GM19239 (cell line): ENCODE results near the gene LRRC3.
A peak's percentile ranks its signal among the peaks of the same experiment; 100 is the strongest.
"Not testable (repeated sequence)": the region's sequence is repeated elsewhere in the genome, so short reads cannot be mapped to it uniquely, and the experiment has no call there.

Experiments used
- DNase-seq: peaks from one replicate; pipeline ENCODE4 v3.0.0; 2011; ENCODE audit warnings: low spot score; ENCODE audit not compliant: insufficient read length
- FAIRE-seq: peaks from 2 replicates; lab custom pipeline; 2011; peaks lifted over from hg19 to GRCh38; lab: Jason Lieb, UNC

LRRC3 gene

DNA sequence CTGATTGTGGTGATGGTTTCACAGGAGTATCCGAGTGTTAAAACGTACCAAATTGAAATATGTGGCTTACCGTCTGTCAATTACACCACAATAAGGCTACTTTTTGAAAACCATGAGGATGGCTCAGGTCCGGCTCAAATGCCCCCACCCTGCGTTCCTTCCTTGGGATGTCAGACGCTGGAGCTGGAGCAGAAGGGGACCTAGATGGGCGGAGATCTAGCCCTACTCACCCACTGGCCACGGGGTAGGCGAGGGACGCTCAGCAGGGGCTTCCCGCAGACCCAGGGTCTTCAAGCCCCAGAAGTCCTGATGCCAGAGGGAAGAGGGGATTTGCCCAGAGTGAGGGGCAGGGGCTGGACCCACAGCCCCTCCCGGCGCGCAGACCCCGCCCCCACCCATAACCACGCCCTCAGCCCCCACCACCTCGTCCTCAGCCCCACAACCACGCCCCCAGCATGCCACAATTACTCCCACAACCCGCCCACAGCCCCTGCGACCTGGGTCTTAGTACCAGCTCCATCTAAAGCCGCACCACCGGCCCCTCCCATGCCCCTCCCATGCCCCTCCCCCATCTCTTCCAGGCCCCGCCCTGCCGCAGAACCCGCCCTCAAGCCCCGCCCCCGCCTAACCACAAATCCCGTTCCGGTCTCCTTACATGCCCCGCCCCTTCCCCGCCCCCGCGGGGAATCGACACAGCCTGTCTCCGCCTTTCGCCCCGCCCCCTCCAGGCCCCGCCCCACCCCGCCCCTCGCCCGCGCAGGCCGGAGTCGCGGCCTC is at the start of gene LRRC3:
TSS of gene LRRC3 (plus strand) at position 764 of the 777 bp plus-strand sequence. CDS start 1,135 bp downstream, outside the sequence.
- DNase-seq (peak; percentile 98), FAIRE-seq (peak; percentile 84)

GRCh38 chr21:44405948-44406872 is 49.1 kb upstream of the LRRC3 start:
- no peak for FAIRE-seq

DNA sequence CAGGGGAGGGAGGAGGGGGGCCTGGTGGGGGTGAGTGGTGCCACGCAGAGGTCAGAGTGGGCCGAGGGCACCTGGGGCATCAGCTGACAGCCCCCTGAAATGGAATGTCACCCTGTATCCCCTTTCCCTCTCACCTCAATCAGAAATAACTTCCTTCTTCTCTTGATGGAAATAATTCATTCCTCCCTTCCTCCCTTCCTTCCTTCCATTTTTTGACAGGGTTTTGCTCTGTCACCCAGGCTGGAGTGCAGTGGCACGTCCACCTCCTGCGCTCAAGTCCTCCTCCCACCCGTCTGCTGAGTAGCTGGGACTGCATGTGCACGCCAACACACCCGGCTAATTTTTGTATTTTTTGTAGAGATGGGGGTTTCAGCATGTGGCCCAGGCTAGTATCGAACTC is 48.4 kb upstream of the LRRC3 start:
- DNase-seq, result no peak
- no peak for FAIRE-seq

More at GRCh38 chr21:44405948-44406872, 49.1 kb upstream of the LRRC3 start:
- no peak for DNase-seq

GRCh38 chr21:44407493-44407892 is 47.8 kb upstream of the LRRC3 start:
- DNase-seq (no peak), FAIRE-seq (no peak)

- DNase-seq, result no peak
- FAIRE-seq, result no peak
These were observed 47.1 kb upstream of the LRRC3 start for GRCh38 chr21:44408226-44408625.

GRCh38 chr21:44413566-44414290 is 41.6 kb upstream of the LRRC3 start:
- FAIRE-seq, result no peak
- no peak for DNase-seq

- FAIRE-seq (no peak), DNase-seq (no peak)
These were observed 40.8 kb upstream of the LRRC3 start for GRCh38 chr21:44414291-44415072.

DNA sequence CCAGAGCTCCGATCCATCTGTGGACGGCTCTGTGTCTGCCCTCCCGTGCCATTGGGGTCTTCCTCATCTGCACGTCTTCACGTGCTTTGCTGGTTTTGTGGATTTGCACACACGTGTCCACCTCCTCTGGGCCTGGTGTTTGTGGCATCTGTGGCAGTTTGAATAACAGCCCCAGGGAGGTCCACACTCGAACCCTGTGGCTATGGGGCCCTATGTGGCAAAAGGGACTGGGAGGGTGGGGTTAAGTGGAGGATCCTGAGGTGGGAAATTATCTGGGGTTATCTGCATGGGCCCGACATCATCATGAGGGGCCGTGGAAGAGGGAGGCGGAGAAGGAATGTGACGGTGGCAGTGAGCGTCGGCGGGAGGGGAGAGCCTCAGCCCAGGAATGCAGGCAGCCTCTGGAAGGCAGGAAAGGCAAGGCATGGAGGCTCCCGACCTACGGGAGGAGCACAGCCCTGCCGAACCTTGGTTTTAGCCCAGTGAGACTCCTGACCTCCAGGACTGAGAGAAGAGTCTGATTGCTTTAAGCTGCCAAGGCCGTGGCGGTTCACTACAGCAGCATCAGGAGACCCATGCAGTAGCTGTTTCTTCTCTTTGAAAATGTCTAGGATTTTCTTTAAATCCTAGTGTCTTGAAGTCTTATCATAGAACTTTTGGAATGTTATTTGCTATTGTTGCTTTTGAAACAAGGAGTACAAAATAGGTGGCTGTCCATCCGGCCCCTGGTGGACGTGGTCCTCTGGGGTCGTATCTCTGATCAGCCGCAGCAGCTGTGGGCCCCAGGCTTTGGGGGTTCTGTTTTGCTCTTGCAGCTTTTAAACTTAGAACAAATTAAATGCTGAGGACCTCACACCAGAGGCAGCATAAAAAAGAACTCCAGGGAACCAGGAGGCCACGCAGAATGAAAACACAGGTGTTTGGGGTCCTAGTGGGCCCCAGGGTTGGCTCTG is 40.0 kb upstream of the LRRC3 start:
- FAIRE-seq, result no peak

DNA sequence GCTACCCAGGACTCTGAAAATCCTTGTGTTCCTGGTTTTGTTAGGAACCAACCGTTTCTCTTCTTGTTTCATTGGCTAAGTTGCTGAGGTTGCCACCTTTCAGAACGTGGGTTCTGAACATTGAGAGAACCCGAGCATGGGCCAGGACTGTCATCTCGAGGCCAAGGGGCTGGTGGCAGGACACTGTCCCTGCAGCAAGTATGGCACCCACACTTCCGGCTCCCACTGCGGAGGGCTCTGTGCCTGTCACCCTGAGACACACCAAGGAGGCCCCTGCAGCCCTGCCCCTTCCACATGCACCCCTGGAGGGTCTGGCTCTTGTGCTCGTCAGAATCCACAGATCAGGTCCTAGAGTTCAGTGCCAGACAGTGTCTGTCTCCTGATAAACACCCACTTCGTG is 39.1 kb upstream of the LRRC3 start:
- FAIRE-seq (no peak), DNase-seq (no peak)

More for the DNA sequence above, 40.0 kb upstream of the LRRC3 start:
- DNase-seq, result no peak

- FAIRE-seq, DNase-seq: not testable (repeated sequence)
These were observed 37.6 kb upstream of the LRRC3 start for GRCh38 chr21:44417621-44418107.

DNA sequence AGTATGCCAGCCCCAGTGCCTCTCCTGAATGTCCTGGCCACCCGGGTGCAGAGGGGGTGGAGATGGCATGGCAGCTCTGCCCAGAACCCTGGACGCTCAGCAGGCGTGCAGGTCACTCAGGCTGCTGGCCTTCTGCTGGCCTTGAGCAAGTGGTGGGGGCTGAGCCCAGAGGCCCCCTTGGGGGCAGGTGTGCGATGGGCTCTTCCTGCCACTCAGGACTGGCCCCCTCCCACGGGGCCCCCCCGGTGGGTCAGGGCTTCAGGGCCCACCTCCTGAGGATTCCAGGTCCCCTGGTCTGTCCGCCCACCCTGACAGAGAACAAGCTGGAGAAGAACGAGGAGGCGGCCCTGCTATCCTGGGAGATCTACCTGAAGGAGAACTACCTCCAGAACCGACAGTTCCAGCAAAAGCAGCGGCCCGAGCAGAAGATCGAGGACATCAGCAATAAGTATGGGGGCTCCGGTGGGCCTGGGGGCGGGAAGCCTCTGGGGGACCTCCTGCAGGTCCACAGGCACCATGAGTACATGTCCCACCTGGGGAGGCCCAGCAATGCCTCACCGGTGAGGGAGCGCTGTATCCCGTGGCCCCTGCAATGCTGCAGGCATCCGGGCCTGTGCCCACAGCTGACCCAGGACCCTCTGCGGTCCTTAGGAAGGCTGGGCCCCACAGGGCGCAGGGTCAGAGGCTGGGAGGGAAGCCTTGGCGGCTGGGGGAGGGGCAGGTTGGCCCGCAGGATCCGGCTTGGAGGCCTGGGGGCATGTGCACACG is 37.0 kb upstream of the LRRC3 start:
- FAIRE-seq, result no peak
- no peak for DNase-seq

GRCh38 chr21:44418876-44419230 is 36.5 kb upstream of the LRRC3 start:
- FAIRE-seq (no peak), DNase-seq (no peak)

DNA sequence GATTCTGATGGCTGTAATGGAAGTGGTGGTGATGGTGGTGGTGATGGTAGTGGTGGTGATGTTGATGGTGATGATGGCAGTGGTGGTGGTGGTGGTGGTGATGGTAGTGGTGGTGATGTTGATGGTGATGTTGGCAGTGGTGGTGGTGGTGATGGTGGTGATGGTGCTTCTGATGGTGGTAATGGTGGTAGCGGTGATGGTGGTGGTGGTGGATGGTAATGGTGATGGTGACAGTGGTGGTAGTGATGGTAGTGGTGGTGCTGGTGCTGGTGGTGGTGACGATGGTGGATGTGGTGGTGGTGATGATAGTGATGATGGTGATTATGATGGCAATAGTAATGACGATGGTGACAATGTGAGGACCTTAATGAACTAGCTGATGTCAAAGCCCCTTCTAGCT is 35.6 kb upstream of the LRRC3 start:
- DNase-seq, result no peak
- no peak for FAIRE-seq

GRCh38 chr21:44420416-44421205 is 34.7 kb upstream of the LRRC3 start:
- DNase-seq, result no peak
- no peak for FAIRE-seq

- DNase-seq (no peak), FAIRE-seq (no peak)
These were observed 33.1 kb upstream of the LRRC3 start for GRCh38 chr21:44421901-44422840.

DNA sequence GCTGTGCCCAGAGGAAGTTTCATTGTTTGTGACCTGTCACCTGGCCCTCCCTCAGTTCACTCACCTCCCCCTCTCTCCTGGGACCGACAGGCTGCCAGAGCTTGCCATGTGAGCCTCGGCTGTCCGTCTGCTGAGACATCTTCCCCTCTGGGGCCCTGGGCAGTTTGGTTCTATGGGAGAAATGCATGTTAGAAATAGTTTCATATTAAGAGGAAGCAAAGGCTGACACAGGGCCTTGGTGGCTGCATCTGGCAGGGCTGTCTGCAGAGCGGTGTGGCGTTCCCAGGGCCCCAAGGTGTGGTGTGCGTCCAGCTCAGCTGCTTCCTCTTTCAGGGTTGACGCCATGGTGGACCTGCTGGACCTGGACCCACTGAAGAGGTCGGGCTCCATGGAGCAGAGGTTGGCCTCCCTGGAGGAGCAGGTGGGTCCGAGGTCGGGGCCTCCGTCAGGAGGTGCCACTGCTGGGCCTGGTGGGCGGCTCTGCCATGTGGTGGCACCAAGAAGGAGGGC is 31.9 kb upstream of the LRRC3 start:
- no peak for FAIRE-seq

More for the DNA sequence above, 31.9 kb upstream of the LRRC3 start:
- DNase-seq, result no peak
